HG03354 (cell line): Measurements from ENCODE around the gene FOXP4.

Experiments used
- ATAC-seq: cut with Tn5 transposase; IDR thresholded peaks from one replicate; pipeline ENCODE4 v1.9.1; 2021; ENCODE audit warnings: mild to moderate bottlenecking; ENCODE audit not compliant: unreplicated experiment, poor library complexity, severe bottlenecking

Gene FOXP4

DNA sequence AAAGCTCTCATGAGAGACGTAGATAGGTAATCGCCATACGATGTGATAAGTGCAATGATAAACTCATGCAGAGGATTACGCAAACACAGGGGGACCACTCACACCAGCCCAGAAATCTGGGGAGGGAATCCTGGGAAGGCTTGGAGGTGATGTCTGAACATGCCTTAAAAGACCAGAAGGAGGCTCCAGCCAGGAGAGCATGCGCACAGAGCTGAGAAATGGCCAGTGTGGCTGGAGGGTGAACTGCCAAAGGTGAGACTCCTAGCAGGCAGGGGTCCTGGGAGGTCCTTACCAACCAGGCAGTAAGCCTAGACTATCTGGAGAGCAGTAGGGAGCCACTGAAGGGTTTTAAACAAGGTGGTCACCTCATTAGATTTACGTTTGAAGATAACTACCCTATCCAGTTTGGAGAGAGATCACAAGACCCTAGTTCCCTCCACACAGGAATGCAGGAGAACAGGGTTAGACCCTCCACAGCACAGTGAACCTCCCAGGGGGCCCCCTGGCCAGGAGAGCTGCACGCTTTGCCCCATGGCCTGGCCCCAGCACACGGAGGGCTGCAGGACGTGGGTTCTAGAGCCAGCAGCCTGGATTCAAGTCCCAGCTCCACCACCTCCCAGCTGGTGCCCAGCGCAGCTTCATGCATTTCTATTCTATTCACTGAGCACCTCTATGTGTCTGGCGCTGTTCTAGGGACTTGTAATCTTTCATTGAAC lies 105.2 kb downstream of the FOXP4 start:
- ATAC-seq, result no peak
